ENCODE results near the gene GEMIN4. TPM values are rescaled to one million over a fixed set of nuclear protein-coding genes. Genes with fewer than 3 reads are reported as not detected.
A peak's percentile ranks its signal among the peaks of the same experiment; 100 is the strongest.

Gene GEMIN4
- total and polyA plus RNA-seq, 2 experiments from 2014 or later = 23.7 to 24.8 TPM

GRCh38 chr17:725084-725483, 27.0 kb downstream of the GEMIN4 start:
- no peak for DNase-seq (ENCODE audit: low read depth in 1 of 2, low spot score in 1 of 2)
- Histone ChIP-seq H3K4me1 (ENCODE audit: low read depth) (no peaks in the 10 kb centered on the region), H3K36me3 (no peaks in the 10 kb centered on the region), H3K27me3 (no peaks in the 10 kb centered on the region), H3K9me3 (ENCODE audit: low read depth) (no peaks in the 10 kb centered on the region), H3K4me3 (no peak overlapping the region), H3K27ac (no peak overlapping the region)
- no peak for TF ChIP-seq CTCF (IDR thresholded peaks at IDR 0.05; ENCODE audit: low read depth, low read length)

- TF ChIP-seq CTCF (IDR thresholded peaks at IDR 0.05; ENCODE audit: low read depth, low read length) = no peak
- no peaks in the 10 kb centered on the region for H3K4me1 ChIP-seq (ENCODE audit: low read depth)
- DNase-seq (ENCODE audit: low read depth in 1 of 2, low spot score in 1 of 2) = no peak
- no peak overlapping the region for H3K4me3 ChIP-seq
- no peaks in the 10 kb centered on the region for H3K27me3 ChIP-seq
- H3K9me3 ChIP-seq (ENCODE audit: low read depth) = no peaks in the 10 kb centered on the region
- H3K27ac ChIP-seq = no peak overlapping the region
- H3K36me3 ChIP-seq = no peaks in the 10 kb centered on the region
These were observed 30.5 kb downstream of the GEMIN4 start for GRCh38 chr17:721540-721937.

GRCh38 chr17:720706-721539, 31.1 kb downstream of the GEMIN4 start:
- Histone ChIP-seq H3K4me1 (ENCODE audit: low read depth) (peaks cover 5% of the 10 kb centered on the region), H3K9me3 (ENCODE audit: low read depth) (no peaks in the 10 kb centered on the region), H3K36me3 (no peaks in the 10 kb centered on the region), H3K27me3 (no peaks in the 10 kb centered on the region), H3K4me3 (no peak overlapping the region), H3K27ac (no peak overlapping the region)
- DNase-seq (ENCODE audit: low read depth in 1 of 2, low spot score in 1 of 2) = no peak
- no peak for TF ChIP-seq CTCF (IDR thresholded peaks at IDR 0.05; ENCODE audit: low read depth, low read length)

GRCh38 chr17:718075-718474, 34.0 kb downstream of the GEMIN4 start:
- Histone ChIP-seq H3K9me3 (ENCODE audit: low read depth) (no peaks in the 10 kb centered on the region), H3K27me3 (no peaks in the 10 kb centered on the region), H3K36me3 (no peaks in the 10 kb centered on the region), H3K27ac (no peak overlapping the region), H3K4me1 (ENCODE audit: low read depth) (peaks cover 14% of the 10 kb centered on the region), H3K4me3 (no peak overlapping the region)
- no peak for DNase-seq (ENCODE audit: low read depth in 1 of 2, low spot score in 1 of 2)
- no peak for TF ChIP-seq CTCF (IDR thresholded peaks at IDR 0.05; ENCODE audit: low read depth, low read length)

GRCh38 chr17:708132-708531, 43.9 kb downstream of the GEMIN4 start:
- no peak for DNase-seq (ENCODE audit: low read depth in 1 of 2, low spot score in 1 of 2)
- H3K9me3 ChIP-seq (ENCODE audit: low read depth) = no peaks in the 10 kb centered on the region
- no peak for TF ChIP-seq CTCF (IDR thresholded peaks at IDR 0.05; ENCODE audit: low read depth, low read length)
- H3K4me3 ChIP-seq = no peak overlapping the region
- H3K4me1 ChIP-seq (ENCODE audit: low read depth) = peaks cover 48% of the 10 kb centered on the region
- no peaks in the 10 kb centered on the region for H3K27me3 ChIP-seq
- H3K36me3 ChIP-seq = peaks cover 5% of the 10 kb centered on the region
- H3K27ac ChIP-seq = peak overlapping the region; percentile 80

Data from cardiac muscle cell (in vitro differentiated cells and primary cell).